ENCODE data around the gene KCNJ6.
"Not testable (repeated sequence)": the region's sequence is repeated elsewhere in the genome, so short reads cannot be mapped to it uniquely, and the experiment has no call there.

The KCNJ6 gene

GRCh38 chr21:37766129-37766528 lies 150.1 kb downstream of the KCNJ6 start:
- DNase-seq, result no peak

DNA sequence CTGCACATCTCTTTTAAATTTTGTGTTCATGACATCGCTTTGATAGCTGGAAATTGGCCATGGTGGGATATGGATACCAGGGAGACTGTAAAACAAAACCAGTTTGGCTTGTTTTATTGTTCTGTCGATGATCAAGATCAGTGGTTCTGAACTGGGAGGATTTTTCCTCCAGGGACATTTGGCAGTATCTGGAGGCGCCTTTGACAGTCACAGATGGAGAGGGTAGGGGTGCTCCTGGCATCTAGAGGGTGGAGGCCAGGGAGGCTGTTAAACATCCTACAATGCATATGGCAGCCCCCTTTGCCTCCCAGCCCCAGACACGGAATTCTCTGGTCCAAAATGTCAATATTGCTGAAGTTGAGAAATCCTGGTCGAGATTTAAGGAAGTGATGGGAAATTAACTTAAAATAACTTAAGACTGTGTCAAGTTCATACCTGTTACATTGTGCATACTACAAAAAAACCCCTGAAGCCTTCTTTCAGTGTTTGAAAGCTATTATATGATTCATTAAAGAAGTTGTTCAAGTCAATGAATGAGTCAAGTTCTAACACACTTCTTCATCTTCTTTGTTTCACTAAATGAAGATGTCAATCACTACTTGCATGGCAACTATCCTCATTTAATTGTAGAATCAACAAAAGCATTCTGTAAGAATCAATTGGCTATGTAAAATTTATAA lies 150.9 kb downstream of the KCNJ6 start:
- DNase-seq, result no peak

DNA sequence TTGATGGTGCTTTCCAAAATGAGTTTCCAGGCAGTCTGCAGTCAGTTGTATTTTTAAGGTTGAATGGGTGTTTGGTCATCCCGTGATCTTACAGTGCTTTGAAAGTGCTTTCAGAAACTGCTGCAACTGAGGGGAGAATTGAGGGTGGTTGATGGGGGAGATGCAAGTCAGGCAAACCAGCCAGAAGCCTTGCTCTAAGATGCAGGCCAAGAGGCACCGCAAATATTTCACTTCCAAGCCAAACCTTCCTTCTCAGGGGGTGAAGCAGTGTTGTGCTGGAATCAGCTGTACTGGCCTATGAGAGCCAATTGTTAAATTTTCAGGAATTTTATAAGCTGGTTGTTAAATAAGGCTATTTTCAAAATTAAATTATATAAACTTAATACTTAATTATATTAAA lies 151.6 kb downstream of the KCNJ6 start:
- no peak for DNase-seq

DNA sequence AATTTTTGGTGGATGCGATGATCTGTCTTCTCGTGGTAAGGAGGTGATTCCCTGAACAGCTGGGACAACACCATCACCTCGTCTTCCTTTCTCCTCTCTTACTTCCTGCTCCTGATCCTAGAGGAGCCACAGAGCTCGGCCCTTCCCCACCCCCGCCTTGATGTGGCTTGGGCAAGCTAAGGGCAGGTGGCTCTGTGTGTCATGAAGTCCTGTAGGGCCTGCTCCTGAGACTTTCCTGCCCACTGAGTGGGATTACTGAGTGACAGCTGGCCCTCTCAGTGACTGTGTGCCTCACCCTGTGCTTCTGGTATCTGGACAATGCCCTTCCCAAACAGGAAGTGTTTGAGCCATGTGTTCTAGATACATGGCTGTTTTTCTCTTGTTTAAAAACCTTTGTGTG lies 153.0 kb downstream of the KCNJ6 start:
- peak; percentile 29 for DNase-seq

DNA sequence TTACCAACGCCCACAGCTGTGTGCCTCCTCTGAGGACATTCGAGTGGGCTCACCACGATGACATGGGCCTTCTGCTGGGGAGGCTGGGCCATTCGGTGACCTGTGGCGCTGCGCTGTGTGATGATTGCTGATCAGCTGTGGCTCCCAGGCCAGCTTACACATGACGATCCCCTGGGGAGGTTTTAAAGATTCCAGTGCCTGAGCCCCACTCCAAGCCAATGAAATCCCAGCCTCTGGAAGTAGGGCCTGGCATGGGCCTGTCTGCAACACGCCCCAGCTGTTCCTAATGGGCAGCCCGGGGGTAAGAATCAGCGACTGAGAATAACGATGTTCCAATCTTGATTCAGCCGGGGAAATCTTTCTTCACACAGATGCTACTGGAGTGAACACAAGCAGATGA lies 153.7 kb downstream of the KCNJ6 start:
- DNase-seq, result no peak

- DNase-seq, result not testable (repeated sequence)
These were observed 154.9 kb downstream of the KCNJ6 start for GRCh38 chr21:37761406-37761805.

DNA sequence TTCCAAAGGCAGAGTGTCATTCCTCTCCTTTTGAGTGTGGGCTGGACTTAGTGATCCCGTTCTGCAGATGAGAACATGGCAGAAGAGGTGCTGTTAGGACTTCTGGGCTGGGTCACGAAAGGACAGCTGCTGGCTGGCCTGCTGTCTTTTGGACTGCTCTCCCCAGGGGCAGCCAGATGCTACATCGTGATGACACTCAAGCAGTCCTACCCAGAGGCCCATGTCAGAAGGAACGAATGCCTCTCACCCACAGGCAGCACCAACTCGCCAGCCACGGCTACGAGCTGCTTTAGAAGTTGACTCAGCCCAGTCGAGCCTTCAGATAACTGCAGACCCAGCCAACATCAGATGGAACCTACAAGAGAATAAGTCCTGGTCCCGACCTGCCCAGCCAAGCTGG lies 156.5 kb downstream of the KCNJ6 start:
- no peak for DNase-seq

DNA sequence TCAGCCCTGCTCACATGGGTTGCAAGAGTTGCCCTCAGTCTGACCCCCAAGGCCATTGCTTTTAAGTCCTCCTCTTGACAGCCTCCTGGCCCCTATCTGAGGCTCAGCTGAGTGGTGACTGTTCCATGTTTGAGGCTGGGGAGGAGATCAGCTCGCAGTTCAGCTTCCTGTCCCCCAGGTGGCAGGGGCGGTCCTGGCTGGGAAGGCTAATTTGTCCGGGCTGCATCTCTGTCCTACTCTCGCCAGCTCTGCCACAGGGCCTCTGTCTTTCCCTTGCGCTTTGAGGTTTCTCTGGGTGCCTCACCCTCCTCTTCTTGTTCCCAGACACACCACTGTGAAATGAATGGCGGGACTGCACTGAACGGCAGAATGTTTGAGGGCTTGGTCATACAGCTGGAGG lies 157.3 kb downstream of the KCNJ6 start:
- DNase-seq, result peak; percentile 42

DNA sequence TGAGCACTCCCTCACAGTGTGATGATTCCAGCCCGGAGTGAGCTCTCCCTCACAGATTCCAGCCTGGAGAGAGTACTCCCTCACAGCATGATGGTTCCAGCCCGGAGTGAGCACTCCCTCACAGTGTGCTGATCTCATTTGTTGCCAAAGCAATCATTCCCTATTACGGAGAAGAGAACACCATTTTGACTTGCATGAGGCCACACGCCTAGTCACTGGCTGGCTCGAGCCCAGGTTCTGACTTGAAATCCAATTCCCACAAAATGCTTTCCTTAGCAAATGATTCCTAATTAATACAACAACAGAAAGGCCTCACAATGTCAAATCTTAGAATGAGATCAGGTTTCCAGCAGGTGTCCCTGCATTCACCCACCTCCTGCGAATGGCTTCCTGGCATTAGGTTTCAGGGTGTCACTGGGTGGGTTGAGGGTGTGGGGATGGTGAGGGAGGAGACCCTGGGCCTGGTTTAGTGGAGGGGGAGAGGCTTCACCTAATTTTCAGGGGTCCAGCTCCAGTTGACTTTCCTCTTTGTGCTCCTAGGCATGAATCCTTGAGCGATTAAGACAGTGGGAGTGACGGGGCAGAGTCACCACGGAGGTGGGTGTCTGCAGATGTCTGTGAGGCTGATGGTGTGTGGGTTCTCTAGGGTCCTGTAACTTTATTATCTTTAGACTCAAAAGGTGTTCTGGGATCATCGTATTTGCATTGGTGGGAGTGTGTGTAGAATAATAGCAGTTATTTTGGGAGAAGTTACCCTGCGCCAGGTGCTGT lies 158.5 kb downstream of the KCNJ6 start:
- DNase-seq, result no peak

DNA sequence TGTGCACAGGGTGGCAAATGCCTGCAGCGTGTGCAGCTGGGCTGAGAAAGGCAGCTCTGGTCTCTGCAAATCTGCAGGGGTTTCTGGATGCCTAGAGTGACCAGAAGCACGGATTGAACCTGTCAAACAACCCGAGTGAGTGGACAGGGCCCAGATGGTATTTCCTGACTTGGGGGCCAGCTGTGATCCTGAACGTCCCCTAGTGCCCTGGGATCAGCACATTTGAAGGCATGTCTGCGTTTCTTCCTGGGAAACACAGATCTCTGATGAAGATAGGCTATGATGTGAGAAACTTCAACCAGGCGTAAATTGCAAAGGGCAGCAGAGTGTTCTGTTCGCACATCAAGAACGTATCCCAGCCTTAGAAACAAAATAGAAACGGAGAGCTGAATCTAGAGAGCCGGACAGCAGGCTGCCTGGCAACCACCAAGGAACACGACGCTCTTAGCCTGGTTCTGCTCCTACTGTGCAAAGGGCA lies 163.1 kb downstream of the KCNJ6 start:
- no peak for DNase-seq

GRCh38 chr21:37751268-37751975 lies 164.8 kb downstream of the KCNJ6 start:
- DNase-seq, result no peak

- no peak for DNase-seq
These were observed 167.1 kb downstream of the KCNJ6 start for GRCh38 chr21:37749132-37749531.

DNA sequence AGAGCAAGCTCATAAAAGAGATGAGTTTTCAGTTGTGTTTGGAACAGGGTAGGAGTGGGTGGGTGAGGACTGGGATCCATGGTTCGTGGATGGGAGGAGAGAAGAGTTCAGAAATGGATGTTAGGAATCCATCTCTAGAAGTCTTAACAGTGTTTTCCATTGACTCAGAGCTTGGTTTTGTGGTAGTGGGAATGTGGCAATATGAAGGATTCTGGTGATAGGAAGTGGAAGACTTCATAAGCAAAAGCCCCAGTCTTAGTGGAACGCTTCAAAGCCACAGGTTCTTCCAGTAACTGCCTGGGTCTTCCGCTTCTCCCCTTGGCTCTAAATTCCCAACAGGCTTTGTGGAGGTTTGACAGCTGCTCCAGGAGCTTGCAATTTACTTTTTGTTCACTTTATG lies 167.9 kb downstream of the KCNJ6 start:
- no peak for DNase-seq

DNA sequence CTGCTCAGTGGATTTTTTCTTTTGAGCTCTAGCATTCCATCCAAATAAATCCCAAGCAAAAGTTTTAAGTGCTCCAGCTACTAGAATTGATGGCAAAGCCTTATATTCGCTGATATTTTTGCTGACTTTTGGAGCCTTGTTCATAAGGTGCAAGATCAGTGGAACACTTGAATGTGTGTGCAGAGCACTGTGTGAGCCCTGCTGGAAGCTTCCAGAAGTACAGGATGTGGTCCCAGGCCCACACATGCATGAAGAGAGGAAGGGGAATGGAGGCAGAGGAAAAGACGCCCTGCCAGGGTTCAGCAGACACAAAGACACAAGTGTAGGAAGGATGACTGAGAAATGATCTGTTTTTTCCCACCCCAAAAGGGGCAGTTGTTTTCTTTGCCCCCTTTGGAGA lies 169.4 kb downstream of the KCNJ6 start:
- no peak for DNase-seq

- DNase-seq, result no peak
These were observed 171.7 kb downstream of the KCNJ6 start for GRCh38 chr21:37744551-37744950.

DNA sequence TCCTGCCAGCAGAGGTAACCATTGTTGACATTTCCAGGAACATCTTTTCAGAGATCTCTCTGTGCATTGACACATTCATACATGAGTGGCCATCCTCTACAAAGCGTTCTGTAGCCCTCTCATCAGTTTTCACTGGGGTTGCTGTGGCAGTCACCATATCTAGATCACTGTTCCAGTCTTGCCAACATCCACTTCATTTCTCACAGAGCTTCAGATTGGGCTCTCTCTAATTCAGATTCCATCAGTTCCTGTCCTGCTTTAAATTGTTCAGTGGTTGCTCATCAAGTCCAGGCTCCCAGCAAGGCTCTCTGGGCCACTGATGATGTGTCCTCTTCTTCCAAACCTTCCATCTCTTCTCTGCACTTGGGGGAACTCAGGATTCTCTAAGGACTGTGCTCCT lies 173.7 kb downstream of the KCNJ6 start:
- DNase-seq, result no peak

DNA sequence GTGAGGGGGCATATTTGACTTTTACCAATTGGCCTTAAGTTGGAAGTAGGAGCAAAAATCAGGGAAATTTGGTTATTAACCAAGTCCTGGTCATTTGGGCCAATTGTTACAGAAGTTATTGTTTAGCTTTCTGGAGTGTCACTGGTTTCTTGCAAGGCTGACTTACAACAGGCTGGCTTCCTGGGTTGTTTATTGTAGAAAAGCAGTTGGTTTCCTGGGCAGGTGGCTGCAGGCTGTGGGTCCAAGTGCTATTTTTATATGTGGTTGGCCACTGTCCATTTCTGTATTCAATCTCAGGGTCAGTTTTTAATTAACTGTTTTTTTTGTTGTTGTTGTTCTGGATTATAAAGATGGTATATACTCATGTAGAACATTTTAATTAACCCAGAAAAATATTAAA lies 174.1 kb downstream of the KCNJ6 start:
- no peak for DNase-seq

GRCh38 chr21:37737996-37738395 lies 178.3 kb downstream of the KCNJ6 start:
- no peak for DNase-seq

DNA sequence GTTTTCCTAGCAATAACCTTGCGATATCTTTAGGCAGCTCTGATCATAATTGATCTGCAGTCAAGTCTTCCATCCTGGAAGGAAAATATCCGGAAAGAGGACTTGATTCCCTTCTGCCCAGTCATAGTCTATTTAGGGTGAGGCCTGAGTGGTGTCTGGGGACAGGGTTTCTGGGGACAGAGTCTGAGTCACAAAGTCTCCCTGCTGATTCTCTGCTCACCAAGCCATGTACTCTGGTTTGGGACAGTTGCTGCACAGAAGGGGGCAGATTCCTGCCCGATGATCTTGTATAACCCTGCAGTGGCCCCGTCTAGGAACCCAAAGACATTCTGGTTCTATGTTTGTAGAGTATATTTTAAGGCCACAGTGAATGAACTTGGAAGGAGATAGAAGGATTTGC lies 178.8 kb downstream of the KCNJ6 start:
- no peak for DNase-seq

GRCh38 chr21:37734846-37735245 lies 181.4 kb downstream of the KCNJ6 start:
- no peak for DNase-seq

GRCh38 chr21:37732927-37733326 lies 183.3 kb downstream of the KCNJ6 start:
- no peak for DNase-seq

- no peak for DNase-seq
These were observed 192.1 kb downstream of the KCNJ6 start for GRCh38 chr21:37724201-37724600.

DNA sequence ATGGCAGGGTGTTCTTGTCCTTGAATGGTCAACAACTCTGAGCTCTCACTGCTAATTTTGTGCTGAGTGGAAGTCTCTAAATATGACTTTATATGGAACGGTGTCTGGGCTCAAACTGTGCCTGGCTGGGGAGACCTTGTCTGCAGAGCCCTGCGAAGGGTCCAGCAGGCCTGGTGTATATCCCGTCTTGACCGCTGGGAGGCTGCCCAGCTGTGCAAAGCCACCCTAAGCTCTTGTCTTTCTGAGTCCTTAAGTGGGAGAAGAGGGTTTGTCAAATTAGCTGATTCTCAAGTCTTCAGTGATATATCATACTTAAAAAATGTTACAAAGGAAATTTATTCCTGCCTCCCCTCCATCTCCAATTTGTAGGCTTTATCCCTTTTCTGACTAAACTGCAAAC lies 198.7 kb downstream of the KCNJ6 start:
- DNase-seq, result no peak

- not testable (repeated sequence) for DNase-seq
These were observed 203.7 kb downstream of the KCNJ6 start for GRCh38 chr21:37712569-37712934.
